Parathyroid adenoma (tissue), 2 donors: ENCODE measurements around the gene COL1A2.

Source experiments
- H2AFZ ChIP-seq: fragments of 300-600 bp; sonication (generic); one replicate; pipeline ENCODE4 v1.7.0; 2017; ENCODE audit warnings: antibody characterized with exemption, mild to moderate bottlenecking
- H3K27ac ChIP-seq: fragments of 300-600 bp; sonication (generic); one replicate; pipeline ENCODE4 v1.7.0; 2017
- H3K27me3 ChIP-seq: fragments of 300-600 bp; sonication (generic); one replicate; pipeline ENCODE4 v1.7.0; 2017; ENCODE audit warnings: low read length; ENCODE audit not compliant: control insufficient read depth, insufficient read depth
- H3K36me3 ChIP-seq: fragments of 300-600 bp; sonication (generic); one replicate; pipeline ENCODE4 v1.7.0; 2017; ENCODE audit warnings: low read length; ENCODE audit not compliant: control insufficient read depth, insufficient read depth
- H3K4me1 ChIP-seq: fragments of 300-600 bp; sonication (generic); one replicate; pipeline ENCODE4 v1.7.0; 2017; ENCODE audit warnings: control low read depth
- H3K4me2 ChIP-seq: fragments of 300-600 bp; sonication (generic); one replicate; pipeline ENCODE4 v1.7.0; 2017; ENCODE audit warnings: low read length
- H3K4me3 ChIP-seq: fragments of 300-600 bp; sonication (generic); one replicate; pipeline ENCODE4 v1.7.0; 2017; ENCODE audit warnings: low read depth, low read length
- H3K79me2 ChIP-seq: fragments of 300-600 bp; sonication (generic); one replicate; pipeline ENCODE4 v1.7.0; 2017; ENCODE audit warnings: control low read depth
- H3K9ac ChIP-seq: fragments of 300-600 bp; sonication (generic); one replicate; pipeline ENCODE4 v1.7.0; 2017; ENCODE audit warnings: mild to moderate bottlenecking
- H3K9me3 ChIP-seq: fragments of 300-600 bp; sonication (generic); one replicate; pipeline ENCODE4 v1.7.0; 2017; ENCODE audit warnings: low read length; ENCODE audit not compliant: control insufficient read depth
- CTCF ChIP-seq: fragments of 300-600 bp; sonication (generic); IDR thresholded peaks from one replicate; pipeline ENCODE4 v1.7.0; 2017; ENCODE audit warnings: antibody characterized with exemption, mild to moderate bottlenecking
- donor health status: primary hyperparathyroidism.

Gene COL1A2

DNA sequence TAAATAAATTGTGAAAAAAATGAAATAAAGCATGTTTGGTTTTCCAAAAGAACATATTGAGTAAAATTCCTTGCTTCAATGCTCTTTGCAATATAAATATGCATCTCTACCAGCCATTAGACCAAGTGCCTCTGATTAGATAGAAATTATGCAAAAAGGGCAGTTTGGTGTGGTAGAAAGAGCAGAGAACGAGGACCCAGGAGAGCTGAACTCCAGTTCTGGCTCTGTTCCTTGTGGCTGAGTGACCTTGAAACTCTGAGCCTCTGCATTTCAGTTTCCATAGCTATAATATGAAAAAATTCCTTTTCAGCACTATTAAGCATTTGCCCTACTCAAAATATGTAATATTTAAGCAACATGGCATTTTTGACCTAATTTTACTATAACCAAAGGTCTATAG is 36.5 kb downstream of the COL1A2 start:
- Histone ChIP-seq H3K36me3 (no peaks in the 10 kb centered on the region), H3K79me2 (no peaks in the 10 kb centered on the region), H2AFZ (no peak overlapping the region), H3K4me1 (no peaks in the 10 kb centered on the region), H3K4me2 (no peak overlapping the region), H3K27me3 (no peaks in the 10 kb centered on the region), H3K9me3 (no peaks in the 10 kb centered on the region), H3K4me3 (no peak overlapping the region), H3K9ac (no peak overlapping the region), H3K27ac (no peak overlapping the region)
- no peak for TF ChIP-seq CTCF

DNA sequence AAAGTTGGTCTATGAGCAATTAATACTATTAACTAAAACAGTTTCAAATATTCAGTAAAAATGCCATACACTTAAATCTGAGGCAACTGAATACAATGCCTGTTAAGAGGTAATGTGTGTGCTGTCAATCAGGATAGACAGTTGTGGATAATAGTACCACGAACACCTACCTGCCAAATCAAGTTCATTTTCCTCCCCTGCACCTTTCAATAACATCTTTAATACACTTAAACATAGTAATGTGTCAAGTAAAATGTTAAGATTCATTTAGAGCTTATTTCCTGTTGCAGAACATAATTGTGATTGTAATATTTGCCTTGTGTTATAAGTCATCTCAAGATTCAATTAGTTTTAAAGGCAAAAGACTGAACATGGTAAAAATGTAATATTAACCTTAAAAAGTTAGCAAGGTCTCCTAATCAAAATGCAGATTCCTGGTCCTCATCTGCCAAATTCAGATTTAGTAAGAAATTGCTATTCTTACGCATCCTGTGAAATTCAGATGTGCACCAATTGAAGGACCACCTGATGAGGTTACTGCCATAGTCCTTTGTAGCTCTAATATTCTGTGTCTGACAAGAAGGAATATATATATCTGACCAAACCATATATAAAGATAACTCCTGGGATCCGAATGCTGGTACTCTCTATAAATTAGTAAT is 37.1 kb downstream of the COL1A2 start:
- TF ChIP-seq CTCF = no peak

GRCh38 chr7:94432281-94432670 is 37.6 kb downstream of the COL1A2 start:
- Histone ChIP-seq H2AFZ (no peak overlapping the region), H3K27me3 (no peaks in the 10 kb centered on the region), H3K4me3 (no peak overlapping the region), H3K27ac (no peak overlapping the region), H3K9ac (no peak overlapping the region), H3K36me3 (no peaks in the 10 kb centered on the region), H3K79me2 (no peaks in the 10 kb centered on the region), H3K4me2 (no peak overlapping the region), H3K4me1 (no peaks in the 10 kb centered on the region), H3K9me3 (no peaks in the 10 kb centered on the region)
- TF ChIP-seq CTCF = no peak

More for the DNA sequence above, 37.1 kb downstream of the COL1A2 start:
- Histone ChIP-seq H3K4me1 (no peaks in the 10 kb centered on the region), H3K36me3 (no peaks in the 10 kb centered on the region), H3K9ac (no peak overlapping the region), H3K4me2 (no peak overlapping the region), H3K27ac (no peak overlapping the region), H2AFZ (no peak overlapping the region), H3K9me3 (no peaks in the 10 kb centered on the region), H3K27me3 (no peaks in the 10 kb centered on the region), H3K4me3 (no peak overlapping the region), H3K79me2 (no peaks in the 10 kb centered on the region)

DNA sequence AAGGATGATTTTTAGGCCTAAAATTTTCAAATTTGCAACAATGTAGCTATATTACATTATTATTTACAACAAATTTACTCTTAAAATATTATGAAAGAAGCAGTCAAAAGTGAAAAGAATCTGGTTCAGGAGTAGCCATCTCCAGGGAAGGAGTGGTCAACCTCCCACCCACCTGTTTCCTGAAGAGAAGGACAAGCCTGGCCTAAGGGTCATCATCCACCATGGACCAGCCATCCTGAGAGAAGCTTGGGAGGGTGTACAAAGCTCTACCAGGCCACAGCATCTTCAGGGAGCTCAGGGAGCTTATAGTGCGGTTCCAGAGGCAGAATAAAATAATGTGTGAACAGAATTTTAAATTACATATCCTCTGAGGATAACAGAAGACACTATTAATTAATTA is 38.1 kb downstream of the COL1A2 start:
- no peaks in the 10 kb centered on the region for H3K9me3 ChIP-seq
- no peak for TF ChIP-seq CTCF
- no peak overlapping the region for H2AFZ ChIP-seq
- H3K4me1 ChIP-seq = no peaks in the 10 kb centered on the region
- H3K27ac ChIP-seq = no peak overlapping the region
- H3K4me3 ChIP-seq = no peak overlapping the region
- no peaks in the 10 kb centered on the region for H3K36me3 ChIP-seq
- H3K27me3 ChIP-seq = no peaks in the 10 kb centered on the region
- H3K9ac ChIP-seq = no peak overlapping the region
- no peak overlapping the region for H3K4me2 ChIP-seq
- H3K79me2 ChIP-seq = no peaks in the 10 kb centered on the region

DNA sequence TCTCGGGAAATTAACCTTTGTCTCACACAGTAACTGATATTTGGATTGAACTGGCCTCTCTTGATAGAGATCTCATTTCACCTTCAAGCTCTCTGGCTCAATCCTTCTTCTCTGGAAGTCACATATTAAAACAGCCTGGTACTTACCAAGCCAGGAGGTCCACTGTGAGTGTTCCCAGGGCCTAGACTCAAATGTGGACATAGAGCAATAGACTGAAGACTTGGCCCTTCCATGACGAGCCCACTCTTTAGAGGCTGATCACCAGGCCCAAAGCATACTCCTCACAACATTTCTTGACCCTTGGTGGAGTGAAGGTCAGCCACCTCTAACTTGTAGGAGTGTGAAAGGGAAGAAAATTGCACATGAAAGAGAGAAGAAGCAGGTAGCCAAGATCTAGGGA is 38.5 kb downstream of the COL1A2 start:
- no peaks in the 10 kb centered on the region for H3K9me3 ChIP-seq
- no peak for TF ChIP-seq CTCF
- no peak overlapping the region for H3K4me3 ChIP-seq
- no peaks in the 10 kb centered on the region for H3K36me3 ChIP-seq
- H3K27ac ChIP-seq = no peak overlapping the region
- H3K4me2 ChIP-seq = no peak overlapping the region
- H3K27me3 ChIP-seq = no peaks in the 10 kb centered on the region
- H3K79me2 ChIP-seq = no peaks in the 10 kb centered on the region
- no peak overlapping the region for H3K9ac ChIP-seq
- no peaks in the 10 kb centered on the region for H3K4me1 ChIP-seq
- H2AFZ ChIP-seq = no peak overlapping the region
